Endometrium (tissue), 2 donors: Measurements from ENCODE around the gene BRINP2.
"Not testable (repeated sequence)": the region's sequence is repeated elsewhere in the genome, so short reads cannot be mapped to it uniquely, and the experiment has no call there.

ENCODE experiments used
- FAIRE-seq: peaks from 2 replicates; lab custom pipeline; 2012; peaks lifted over from hg19 to GRCh38; lab: Jason Lieb, UNC
- donor health status: control.
- donor health status: control.

The BRINP2 gene

GRCh38 chr1:177315261-177315660 lies 144.5 kb downstream of the BRINP2 start:
- FAIRE-seq = no peak

GRCh38 chr1:177315761-177316160 lies 145.0 kb downstream of the BRINP2 start:
- FAIRE-seq = no peak

DNA sequence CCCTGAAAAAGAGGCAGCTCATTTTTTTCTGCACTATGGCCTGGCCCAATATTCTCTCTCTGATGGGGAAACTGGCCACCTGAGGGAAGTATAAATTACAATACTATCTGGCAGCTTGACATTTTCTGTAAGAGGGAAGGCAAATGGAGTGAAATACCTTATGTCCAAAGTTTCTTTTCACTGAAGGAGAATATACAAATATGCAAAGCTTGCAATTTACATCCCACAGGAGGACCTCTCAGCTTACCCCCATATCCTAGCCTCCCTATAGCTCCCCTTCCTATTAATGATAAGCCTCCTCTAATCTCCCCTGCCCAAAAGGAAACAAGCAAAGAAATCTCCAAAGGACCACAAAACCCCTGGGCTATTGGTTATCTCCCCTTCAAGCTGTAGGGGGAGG lies 150.7 kb downstream of the BRINP2 start:
- FAIRE-seq = not testable (repeated sequence)

DNA sequence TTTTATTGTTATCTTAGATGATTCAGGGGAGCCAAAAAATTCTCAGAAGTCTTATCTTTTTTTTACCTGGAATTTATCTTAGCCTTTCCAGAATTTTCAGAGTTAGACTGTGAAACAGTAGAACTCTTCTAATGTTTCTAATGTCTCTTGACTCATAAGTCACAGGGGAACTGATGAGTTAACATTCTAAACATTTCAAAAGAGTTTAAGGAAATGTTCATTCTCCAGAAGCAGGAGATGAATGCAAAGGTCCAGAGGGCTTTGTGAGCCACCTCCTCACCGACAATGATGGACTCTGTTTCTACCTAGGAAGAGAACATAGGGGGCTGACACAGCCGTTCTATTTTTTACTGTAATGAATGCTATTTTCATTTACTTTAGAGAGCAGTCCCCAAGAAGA lies 157.5 kb downstream of the BRINP2 start:
- FAIRE-seq = no peak

GRCh38 chr1:177329871-177330270 lies 159.1 kb downstream of the BRINP2 start:
- FAIRE-seq = no peak
